Measurements from ENCODE around the gene NTSR1.

Gene NTSR1

DNA sequence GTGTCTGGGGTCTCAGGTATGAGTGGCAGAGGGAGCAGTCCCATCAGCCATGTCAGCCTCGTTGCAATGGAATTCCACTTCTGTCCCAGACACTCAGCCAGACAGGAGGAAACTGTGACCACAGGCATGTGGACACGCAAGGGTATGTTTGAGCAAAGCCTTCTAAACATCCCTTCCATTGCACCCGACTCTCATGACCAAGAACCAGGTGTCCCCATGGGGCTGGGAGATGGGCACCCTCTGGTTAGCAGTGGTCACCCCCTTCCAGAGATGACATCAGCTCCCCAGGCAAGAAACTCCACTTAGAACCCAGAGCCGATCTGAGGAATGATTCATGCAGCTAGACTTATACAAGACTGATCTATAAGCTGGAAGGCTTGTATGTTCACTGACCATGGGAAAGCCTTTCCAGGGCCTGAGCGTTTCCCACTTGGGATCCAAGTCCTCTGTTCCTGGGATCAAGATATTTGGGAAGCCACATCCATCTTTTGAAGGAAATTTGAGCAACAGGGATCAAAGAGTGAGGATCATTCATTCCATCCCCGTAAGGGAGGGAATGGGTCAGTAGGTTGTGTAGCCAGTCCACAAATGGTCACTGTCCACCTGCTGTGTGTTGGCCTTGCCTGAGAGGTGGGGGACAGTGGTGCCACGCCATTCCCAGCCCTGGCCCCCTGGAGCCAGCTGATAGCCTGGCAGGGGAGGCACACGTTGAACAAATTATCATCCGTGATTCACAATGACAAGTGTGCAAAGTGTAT, 83.7 kb downstream of the NTSR1 start:
- no peak for DNase-seq

GRCh38 chr20:62792940-62793756, 84.5 kb downstream of the NTSR1 start:
- no peak for DNase-seq

GRCh38 chr20:62793757-62794006, 85.0 kb downstream of the NTSR1 start:
- DNase-seq = no peak

DNA sequence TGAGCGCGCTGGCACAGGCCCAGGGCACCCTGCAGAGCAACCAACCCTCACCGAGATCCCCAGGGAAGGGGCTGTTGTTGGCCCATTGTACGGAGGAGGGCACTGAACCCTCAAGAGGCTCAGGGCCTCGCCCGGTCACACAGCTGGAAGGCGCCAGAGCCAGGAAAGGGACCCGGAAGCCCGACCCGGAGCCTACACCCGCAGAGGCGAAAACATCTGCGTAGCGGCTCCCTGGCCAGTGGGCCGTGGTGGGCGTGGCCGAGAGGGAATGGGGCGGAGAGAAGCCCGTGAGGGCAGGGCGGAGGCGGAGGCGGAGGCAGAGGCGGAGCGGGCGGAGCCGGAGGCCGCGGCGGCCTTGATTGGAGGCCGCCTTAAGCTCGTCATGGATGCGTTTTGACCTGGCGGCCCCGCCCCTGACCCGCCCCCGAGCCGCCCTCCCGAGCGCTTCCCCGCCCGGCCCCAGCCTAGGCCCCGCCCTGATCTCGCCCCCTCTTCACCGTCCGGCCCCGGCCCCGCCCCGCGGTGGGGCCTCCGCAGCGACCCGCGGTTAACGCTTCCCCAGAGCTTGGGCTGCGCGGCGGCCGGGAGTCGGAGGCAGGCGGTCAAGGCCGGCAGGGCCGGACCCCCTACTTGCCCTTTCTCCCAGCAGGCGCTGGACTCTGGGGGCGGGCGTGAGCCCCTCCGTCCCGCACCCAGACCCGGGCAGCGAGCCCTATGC, 85.5 kb downstream of the NTSR1 start:
- DNase-seq = peak; percentile 97

GRCh38 chr20:62795023-62795761, 86.6 kb downstream of the NTSR1 start:
- DNase-seq = peak; percentile 89

- DNase-seq = no peak
Measured at GRCh38 chr20:62796699-62797491, 88.3 kb downstream of the NTSR1 start.

DNA sequence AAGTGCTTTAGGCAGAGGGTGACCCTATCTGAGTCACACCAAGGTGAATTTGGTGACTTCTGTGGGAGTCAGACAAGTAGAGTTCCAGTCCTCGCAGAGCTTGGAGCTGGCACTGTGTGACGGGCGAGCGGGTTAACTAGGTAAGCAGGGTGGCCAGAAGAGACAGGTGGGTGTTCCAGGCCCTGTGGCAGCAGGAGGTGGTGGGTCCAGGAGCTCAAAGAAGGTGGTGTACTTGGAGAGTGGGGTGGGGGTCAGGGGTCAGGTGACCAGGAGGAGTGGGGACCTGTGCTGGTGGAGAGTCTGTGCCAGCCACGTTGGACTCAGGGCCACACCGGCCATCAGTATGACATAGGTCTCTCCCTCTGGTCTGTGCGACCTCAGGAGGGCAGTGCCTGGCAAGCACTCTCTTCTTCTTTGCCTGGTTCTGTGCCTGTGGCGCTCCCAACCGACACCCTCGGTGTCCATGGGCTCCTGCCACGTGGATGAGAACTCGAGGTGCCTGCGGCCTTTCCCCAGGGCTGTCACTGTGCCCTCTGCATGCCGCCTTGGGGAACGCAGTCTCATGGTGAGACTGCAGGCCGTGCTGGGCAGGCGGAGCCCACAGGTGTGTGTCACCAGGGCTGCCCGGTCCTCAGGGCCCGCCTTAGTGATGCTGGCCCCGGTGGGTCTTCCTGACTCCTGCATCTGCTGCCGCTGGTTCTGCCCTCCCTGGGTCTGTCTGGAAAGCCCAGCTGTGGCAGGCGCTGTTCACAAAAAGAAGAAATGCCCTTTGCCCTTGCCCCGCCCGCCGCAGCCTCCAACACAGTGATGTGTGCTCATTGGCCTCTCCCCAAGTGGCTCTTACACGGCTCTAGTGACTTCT, 89.3 kb downstream of the NTSR1 start:
- no peak for DNase-seq

GRCh38 chr20:62799036-62799435, 90.4 kb downstream of the NTSR1 start:
- DNase-seq = no peak

DNA sequence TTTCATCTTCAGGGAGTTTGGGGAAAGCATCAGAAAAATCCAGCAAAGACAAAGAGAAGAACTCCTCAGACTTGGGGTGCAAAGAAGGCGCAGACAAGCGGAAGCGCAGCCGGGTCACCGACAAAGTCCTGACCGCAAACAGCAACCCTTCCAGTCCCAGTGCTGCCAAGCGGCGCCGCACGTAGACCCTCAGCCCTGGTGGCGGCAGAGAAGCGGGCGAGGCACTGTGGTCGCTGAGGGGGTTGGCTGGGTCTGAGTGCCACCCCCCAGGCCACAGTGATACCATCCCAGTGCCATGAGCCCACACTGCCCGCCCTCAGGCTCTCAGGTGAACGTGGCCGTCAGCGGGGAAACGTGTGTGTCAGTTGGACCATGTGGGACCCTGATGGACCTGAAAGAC, 90.8 kb downstream of the NTSR1 start:
- DNase-seq = no peak

DNA sequence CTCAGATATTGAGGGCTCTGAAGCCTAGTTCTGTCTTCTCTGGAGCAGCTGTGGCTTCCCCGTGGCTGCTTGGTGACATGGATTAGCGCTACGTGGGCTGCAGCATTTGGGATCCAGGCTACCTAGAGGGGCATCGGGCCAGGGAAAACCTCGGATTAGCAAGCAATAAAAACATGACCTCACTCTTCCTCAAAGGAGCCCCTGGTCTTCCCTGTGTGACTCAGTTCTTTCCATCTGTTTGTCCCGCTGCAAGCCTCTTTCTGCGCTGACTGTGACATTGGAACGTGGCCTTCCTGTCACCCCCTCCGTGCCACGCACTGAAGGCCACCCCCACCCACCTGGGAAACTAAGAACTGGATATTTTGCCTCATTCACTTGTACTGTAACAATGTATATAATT, 91.2 kb downstream of the NTSR1 start:
- DNase-seq = no peak

DNA sequence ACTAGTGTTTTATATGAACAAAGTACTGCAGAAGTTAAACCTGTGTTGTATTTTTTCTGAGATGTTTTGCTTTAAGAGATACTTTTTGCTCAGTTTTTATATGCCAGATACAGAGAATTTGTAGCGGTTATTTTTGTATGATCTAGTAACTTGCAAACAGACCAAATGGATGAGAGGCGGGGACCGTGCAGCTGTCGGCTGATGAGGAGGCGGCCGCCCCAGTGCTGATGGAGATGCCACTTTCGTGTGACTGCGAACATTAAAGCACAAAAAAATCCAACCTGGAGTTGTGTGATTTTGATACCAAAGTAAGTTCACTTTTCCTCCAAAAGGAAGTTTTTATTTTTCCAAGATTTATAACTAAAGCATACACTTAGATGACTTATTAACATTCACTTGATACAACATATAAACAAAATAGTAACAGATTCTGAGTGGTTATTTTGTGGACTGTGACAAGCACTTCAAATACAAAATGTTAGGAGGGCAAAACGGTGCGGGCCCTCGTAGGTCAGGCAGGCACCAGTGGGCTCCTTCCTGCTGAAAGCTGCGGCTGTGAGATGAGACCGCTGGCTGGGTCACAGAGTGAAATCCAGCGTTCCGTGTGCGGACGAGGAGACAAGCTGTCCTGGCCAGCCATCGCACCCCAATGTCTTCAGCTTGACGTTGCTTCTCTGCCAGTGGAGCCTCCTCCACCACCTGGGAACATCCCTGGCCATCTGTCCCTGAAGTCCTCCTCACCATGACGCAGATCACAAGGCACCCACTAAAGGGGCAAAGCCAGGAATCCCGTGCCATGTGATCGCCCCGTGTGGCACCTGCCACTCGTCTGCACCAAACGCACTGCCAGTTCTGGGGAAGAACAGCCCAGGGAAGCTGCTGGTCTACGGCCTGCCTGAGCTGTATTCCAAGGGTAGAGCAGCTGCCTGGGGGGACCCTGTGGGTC, 92.0 kb downstream of the NTSR1 start:
- no peak for DNase-seq

GRCh38 chr20:62801284-62802010, 92.8 kb downstream of the NTSR1 start:
- no peak for DNase-seq

DNA sequence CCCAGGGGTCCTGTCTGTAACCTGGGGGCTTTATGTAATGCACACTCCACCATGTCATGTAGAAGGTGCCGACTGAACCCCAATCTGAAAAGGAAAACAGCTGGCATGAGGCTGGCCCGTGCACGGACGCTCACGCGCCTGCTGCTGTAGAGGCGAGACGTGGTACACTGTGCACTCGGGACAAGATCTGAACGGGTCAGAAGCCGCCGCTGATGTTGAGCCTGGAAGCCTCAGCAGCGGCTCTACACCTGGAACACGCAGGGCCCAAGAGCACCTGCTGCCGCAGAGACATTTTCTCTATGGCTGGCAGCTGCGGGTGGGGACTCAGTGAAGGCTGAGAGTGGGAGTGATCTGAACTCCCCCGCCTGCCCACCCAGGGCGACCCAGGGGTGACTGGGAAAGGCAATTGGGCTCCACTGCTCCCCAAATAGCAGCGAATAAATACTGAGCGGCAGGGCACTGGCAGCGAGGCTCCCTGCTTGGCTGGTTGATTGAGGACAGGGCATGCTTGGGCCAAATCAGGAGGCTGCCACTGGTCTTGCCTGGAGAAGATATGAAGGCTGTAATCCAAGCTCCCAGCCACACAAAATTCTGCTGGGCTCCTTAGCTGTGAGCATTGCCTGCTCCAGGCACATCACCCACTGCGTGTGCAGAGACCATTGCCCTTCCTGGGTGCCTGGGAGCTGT, 93.5 kb downstream of the NTSR1 start:
- DNase-seq = no peak

- DNase-seq = no peak
Measured at GRCh38 chr20:62804021-62804626, 95.5 kb downstream of the NTSR1 start.

DNA sequence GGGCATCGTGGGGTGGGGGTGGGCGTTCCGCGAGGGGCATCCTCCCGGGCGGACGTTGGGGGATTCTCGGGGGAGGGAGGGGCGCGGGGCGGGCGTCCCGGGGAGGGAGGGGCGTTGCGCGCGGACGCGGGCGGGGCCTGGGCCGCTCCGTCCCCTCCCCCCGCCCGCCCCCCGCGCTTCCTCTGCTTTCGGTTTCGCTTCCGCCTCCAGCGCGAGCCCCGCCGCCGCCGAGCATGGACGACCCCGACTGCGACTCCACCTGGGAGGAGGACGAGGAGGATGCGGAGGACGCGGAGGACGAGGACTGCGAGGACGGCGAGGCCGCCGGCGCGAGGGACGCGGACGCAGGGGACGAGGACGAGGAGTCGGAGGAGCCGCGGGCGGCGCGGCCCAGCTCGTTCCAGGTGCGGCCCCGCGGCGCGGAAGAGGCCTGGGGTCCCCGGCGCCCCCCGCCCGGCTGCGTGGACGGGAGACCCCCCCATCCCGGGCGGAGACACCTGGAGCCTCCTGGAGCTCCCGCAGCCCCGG, 96.1 kb downstream of the NTSR1 start, which contains the start of gene OGFR:
TSS of gene OGFR (plus strand) at position 209 of the 528 bp plus-strand sequence. CDS start at position 234, 25 bp downstream.
- DNase-seq = peak; percentile 91

DNA sequence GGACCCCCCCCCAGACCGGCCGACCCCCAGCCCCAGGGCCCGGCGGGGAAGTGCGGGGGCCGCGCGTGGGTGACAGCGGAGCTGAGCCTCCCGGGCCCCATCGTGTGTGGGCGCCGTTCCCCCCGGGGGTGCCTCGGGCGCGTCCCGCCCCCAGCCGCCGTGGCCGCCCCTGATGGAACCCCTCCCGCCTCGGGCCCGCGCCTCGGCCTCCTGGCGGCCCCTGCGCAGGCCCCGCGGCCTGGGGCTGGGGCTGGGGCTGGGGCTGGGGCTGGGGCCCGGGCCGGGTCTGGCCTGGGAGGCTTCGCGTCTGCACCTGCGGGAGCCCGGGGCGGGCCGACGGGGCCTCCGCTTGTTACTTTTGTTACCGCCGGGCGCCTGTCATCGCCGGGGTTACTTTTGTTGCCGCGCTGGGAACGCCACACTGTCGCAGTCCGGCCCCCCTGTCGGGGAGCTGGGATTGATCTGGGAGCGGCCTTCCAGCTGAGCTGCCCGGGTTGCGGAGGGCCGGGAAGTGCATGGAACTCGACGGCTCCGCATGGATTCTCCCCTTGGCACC, 96.6 kb downstream of the NTSR1 start:
- peak; percentile 80 for DNase-seq

DNA sequence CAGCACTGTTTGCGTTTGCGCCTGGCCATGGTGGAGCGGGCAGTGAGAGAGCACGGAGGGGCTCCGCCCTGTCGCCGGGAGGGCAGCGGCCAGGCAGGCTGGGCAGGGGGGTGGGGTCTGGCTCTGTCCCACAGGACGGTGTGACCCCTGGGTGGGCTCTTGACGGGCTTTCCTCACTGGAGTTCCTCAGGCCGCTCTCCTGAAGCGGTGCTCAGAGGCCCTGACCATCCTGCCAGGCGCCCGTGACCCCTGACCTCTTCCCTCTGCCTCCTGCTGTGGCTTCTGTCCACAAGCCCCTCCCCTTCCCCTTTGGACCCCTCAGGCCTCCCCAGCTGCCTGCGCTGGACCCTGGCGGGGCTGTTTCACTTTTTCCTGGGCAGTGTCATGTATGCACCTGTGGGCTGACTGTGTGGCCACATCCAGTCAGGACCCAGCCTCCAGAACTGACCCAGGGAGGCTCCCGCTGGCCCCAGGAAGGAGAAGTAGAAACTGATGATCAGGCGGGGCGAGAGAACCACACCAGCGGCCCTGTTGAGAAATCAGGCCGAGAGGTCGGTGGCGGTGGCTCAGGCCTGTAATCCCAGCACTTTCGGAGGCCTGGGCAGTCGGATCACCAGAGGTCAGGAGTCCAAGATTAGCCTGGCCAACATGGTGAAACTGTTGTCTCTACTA, 97.2 kb downstream of the NTSR1 start:
- DNase-seq = no peak

All from activated effector memory CD4-positive, alpha-beta T cell treated with anti-CD3 and anti-CD28 coated beads, Interleukin-2, amount 50 U/mL, for 16 hours (primary cell).